Erythroblast (primary cell): Measurements from ENCODE around the gene SNRPD3.
A peak's percentile ranks its signal among the peaks of the same experiment; 100 is the strongest.
"Not testable (repeated sequence)": the region's sequence is repeated elsewhere in the genome, so short reads cannot be mapped to it uniquely, and the experiment has no call there.

ENCODE experiments used
- DNase-seq, 2 experiments: peaks; one replicate each; lab custom pipeline; 2025; lab: John Stamatoyannopoulos, UW
- GATA1 ChIP-seq: IDR thresholded peaks from 2 replicates; pipeline ENCODE4 v1.6.1; 2011; ENCODE audit warnings: low read depth, mild to moderate bottlenecking, control low read depth, low read length, moderate library complexity
- POLR2A ChIP-seq: IDR thresholded peaks from 2 replicates; pipeline ENCODE4 v1.6.1; 2011; ENCODE audit warnings: mild to moderate bottlenecking, low read length

SNRPD3 gene

DNA sequence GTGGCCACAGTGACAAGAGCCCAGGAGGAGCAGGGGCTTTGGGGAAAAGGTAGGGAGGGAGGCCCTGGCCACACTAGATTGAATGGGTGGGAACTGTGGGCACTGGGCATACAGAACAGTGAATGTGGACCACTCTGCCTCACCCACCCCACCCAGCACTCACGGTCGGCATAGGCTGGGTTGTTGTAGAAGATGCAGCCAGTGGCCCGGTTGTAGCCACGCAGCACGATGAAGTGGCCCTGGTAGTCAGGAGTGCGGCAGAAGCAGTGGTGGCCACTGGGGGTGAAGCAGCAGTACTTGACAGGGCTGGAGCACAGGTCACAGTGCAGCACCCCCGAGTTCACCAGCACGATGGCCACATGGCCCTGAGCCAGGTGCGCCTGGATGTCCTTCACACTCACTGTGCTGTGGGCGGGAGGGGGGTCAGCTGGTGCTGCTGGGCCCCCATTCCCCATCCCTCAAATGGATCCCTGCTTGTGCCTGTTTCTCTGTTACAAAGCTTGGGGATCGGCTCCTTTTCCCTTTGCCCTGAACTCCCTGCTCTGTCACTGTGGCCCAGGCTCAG lies 12.0 kb upstream of the SNRPD3 start:
- TF ChIP-seq GATA1 (no peak), POLR2A (no peak)

DNA sequence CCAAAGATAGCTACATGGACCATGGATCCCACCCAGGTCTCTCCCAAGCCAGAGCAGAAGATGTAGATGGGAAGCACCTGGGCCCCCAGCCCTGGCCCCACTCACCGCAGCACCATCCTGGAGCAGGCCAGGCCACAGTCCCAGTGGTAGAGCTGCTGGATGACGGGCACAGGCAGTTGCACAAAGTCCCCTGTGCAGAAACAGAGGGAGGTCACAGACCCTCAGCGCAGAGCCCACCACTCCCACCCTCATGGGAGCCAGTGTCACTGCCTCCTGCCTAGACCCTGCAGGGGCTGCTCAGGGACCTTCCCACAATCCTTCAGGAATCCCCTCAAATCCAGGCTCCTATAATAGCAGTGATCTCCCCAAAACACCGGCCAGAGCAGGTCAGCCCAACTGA lies 7.0 kb upstream of the SNRPD3 start:
- no peak for DNase-seq
- no peak for TF ChIP-seq GATA1
- peak; percentile 6 for TF ChIP-seq POLR2A

More for the DNA sequence above, 12.0 kb upstream of the SNRPD3 start:
- no peak for DNase-seq

DNA sequence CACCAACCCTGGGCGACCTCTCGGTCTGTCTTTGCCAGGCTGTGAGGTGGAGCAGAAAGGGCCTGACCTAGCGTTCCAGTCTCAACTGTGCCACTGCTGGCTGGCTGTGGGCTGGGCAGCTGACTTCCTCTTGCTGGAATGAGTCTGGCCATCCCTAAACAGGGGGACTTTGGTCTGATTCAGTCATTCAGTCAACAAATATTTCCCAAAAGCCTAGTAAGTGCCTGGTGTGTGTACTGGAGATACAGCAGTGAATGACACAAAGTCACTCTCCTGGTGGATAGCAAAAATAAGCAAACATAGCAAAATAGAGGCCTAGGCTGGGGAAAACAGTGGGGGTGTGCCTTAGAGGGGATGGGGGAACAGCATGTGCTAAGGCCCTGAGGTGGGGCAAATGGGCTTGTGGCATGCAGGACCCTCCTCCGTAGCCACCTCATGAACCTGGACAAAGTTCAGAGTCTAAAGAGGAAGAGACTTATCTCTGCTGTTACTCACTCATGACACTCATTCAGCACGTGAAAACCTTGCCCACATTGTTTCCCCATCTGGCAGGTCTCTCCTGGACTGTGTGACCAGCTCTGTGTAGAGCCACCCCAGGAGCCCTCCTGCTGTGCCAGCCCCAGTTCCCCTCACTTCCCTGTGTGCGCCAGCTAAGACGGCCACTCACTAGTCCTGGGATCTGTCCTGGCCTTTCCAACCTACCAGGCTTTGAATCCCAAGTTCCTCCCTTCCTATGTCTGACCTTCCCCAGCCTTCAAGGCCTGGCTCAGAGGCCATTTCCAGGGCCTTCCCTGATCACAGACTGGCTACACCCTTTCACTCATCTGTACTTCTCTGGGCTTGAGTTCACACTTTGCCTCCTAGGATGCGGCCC lies 5.5 kb upstream of the SNRPD3 start:
- DNase-seq = no peak
- no peak for TF ChIP-seq GATA1

DNA sequence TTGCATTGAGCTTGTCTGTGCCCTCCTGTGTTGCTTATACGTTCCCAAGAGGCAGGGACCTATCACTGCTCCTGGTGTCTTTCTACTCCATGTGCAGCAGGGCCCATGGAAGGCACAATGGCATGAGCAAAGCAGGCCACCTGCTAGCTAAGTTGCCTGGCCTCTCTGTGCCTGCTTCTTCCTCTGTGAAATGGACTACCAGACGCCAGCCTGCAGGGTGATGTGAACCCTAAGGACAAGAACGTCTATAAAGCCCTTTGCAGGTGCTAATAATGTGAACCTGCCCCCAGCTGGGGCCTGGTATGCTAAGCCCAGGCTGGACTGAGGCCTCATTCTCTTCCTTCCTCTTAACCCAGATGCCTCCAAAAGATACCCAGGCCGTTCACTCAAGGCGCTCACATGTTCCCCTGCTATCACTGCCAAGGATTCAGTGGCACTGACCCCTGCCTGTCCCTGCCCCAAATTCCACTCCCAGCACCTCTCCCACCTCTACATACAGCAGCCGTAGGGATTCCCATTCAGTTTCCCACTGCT lies 4.8 kb upstream of the SNRPD3 start:
- TF ChIP-seq POLR2A (no peak), GATA1 (no peak)

DNA sequence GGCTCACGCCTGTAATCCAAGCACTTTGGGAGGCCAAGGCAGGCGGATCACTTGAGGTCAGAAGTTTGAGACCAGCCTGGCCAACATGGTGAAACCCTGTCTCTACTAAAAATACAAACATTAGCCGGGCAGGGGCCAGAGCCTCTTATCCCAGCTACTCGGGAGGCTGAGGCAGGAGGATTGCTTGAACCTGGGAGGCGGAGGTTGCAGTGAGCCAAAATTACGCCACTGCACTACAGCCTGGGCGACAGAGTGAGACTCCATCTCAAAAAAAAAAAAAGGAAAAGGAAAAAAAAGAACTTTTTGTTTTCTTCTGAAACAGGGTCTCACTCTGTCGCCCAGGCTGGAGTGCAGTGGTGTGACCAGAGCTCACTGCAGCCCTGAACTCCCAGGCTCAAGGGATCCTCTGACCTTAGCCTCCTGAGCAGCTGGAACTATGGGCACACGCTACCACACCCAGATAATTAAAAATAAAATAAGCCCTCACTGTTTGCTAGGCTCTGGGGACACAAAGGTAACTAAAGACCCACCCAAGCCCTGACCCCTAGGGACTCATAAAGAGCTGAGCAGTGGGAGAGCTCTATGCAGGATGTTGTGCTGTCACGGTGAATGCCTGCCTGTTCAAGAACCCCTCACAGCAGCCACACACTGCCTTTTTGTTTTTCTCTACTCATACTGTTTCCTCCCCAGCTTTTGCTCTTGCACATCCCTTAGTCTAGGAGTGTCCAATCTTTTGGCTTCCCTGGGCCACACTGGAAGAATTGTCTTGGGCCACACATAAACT lies 3.1 kb upstream of the SNRPD3 start:
- DNase-seq = not testable (repeated sequence)

More for the DNA sequence above, 4.8 kb upstream of the SNRPD3 start:
- peak; percentile 31 to 50 for DNase-seq

DNA sequence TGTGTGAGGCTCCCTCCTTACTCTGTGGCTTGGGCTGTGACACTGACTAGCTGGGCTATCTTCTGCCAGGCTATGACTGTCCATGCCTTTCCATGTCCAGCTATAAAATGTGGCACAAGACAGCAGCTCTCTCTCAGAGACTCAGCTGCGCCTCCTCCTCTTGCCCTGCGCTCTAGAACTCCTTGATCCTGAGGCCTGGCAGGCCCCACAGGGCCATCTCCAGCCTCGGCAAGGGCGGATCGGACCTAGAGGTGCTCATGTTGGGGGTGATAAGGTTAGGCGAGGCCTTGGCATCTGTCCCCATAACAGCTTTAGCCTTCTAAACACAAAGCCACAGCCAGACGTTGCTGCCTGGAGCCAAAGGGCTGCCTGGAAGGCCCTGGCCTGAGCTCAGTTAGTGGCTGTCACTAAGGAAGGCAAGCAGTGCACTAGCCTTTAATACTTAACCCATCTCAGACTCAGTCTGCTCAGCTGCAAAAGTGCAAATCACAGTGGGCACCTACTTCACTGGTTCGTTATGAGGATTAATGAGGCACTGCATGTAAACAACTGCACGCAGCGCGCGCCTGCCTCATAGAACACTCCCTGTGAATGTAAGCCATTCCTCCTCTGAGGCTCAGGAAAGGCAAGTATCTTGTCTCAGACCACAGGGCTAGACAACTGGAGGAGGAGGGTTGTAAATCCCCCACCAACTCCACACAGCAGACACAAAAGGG lies 2.0 kb upstream of the SNRPD3 start:
- peak; percentile 90 to 96 for DNase-seq
- TF ChIP-seq POLR2A (peak; percentile 94), GATA1 (no peak)

DNA sequence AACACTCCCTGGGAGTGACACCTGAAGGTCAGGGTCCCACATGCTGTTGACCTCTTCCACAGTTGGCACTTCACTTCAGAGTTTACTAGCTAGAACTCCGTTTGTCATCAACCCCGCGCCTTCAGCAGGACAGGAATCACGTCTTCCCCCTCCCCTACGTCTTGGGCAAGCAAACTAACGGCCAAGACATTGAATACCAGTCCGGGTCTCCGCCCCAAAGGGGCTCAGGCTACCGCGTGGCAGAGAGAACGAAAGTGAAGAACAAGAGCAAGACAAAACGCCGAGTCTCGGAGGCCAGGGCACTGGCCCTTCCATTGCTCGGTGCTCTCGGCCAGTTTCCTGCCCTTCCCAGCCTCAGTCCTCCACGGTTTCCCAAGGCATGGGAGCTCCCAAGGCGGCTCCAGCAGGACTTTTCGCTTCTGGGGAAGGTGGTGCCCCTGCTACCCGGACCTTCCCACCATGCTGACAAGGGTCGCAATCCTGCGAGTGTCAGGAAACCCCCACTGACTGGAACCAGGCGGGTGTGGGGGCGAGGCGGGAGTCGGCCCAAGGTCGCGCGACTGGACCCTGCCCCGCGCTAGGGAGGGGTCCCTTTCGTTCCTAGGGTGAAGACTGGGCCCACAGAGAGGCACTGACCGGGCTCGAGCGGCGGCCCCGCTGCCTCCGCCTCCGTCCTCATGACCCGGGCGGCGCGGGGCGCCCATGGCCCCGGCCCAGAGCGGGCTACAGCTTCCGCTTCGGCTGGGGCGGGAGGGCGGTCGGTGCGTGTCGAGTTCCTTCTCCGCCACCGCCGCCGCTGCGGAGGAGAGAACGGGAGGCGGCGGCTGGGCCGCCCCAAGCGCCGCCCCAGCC lies 1.3 kb upstream of the SNRPD3 start, which contains the start of gene GUCD1:
Gene GUCD1, minus strand, starts transcription at position 826 of the 852 bp plus-strand sequence. Its CDS starts 147 bp downstream, at position 679.
- DNase-seq = peak; percentile 63 to 70

DNA sequence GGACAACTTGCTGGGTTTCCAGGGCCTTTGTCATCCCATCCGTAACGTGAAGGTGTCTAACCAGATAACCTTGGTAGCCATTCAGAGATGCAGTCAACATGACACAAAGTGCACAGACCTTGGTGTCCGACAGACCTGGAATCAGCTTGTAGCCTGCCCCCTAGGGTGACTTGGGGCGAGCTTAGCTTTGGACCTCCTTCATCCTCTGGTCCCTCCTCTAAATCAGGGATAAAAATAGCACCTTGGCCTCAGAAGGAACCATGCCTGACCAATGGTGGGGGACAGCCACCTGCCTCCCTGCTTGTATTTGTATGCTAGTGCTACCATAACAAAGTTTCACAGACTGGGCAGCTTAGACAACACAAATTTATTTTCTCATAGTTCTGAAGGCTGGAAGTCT lies 3.7 kb downstream of the SNRPD3 start:
- TF ChIP-seq POLR2A (no peak), GATA1 (no peak)
- DNase-seq = no peak

More for the DNA sequence above, 1.3 kb upstream of the SNRPD3 start, which contains the start of gene GUCD1:
- TF ChIP-seq GATA1 (no peak), POLR2A (peak; percentile 67)

DNA sequence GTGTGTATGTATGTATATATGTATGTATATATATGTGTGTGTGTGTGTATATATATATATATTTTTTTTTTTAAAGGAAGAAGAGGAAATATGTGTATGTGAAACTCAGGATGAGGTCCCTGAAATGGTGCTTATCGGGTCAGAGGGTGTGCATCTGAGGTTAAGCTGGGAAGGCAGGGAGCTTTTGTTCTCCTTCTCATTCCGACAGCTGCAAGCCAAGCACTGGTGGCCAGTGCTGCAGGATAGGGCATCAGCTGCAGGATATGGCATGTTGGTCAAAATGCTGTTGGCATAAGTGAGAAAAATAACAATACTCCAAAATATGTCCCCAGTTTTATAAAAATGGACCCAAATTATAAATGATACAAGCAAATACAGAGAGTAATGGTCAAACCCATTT lies 7.4 kb downstream of the SNRPD3 start:
- DNase-seq = no peak
- TF ChIP-seq POLR2A = no peak
- no peak for TF ChIP-seq GATA1

DNA sequence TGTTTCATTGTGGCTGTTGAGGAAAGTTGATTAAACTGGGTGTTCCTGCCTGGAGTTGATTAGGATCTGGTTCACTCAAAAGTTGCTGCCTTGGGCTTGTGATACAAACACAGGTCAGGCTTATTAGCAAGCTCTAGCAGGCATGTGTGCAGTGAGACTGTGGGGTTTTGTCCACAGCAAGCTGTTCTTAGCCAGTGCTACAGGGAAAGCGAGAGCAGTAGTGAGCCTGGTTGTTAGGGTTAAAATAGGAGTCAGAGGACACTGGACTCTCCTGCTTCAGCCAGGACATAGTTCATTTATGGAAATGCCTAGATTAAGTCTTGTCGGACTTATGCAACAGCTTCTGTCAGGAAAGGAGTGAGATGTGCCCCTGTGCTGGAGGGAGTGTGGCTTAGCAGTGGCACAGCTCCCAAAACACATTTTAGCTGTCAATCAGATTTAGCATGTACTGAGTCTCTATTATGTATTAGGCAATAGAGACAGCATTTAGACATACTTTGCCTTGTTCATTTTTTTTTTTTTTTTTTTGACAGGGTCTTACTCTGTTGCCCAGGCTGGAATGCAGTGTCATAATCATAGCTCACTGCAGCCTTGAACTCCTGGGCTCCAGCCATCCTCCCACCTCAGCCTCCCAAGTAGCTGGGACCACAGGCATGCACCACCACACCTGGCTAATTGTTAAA lies 8.7 kb downstream of the SNRPD3 start:
- peak; percentile 23 to 43 for DNase-seq
- TF ChIP-seq POLR2A (no peak), GATA1 (no peak)

DNA sequence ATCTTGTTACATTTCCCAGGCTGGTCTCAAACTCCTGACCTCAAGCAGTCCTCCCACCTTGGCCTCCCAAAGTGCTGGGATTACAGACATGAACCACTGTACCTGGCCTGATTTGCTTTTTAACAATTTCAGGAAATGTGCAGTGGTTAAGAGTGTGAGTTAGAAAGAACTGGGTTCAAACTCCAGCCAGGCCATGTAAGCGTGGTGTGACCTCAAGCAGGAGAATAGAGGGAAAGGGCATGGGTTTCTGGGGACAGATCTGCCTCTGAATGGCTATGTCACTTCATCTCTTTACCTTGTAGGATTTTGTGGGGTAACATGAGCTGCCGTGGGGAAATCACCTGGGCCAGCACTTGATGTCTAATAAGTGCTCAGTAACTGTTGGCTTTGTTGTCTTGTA lies 9.3 kb downstream of the SNRPD3 start:
- no peak for DNase-seq
- TF ChIP-seq POLR2A = no peak
- no peak for TF ChIP-seq GATA1

DNA sequence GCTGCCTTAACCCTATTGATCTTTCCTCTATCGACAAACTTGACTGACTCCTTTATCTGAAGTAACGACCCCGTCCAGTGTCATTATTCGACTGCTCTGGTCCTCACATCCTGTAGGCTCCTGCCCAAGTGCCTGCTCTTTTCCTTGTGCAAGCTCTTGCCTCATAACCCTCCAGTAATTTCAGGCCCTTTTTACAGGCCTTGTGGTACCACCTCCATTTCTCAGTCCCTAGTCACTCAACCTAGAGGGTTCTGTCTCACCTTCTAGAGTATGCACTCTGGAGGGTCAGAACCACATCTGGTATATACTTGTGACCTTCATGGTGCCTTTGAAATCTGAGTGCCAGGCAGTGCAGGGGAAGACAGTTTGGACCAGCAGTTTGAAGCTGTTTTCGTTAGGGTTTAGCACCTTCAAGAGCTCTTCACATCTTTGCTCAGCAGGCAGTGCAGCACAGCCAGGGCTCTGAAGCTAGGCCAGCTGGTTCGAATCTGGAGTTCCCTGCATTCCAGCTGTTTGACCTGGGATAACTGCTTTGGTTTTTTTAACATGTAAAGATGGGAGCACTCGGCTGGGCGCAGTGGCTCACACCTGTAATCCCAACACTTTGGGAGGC lies 11.2 kb downstream of the SNRPD3 start:
- TF ChIP-seq GATA1 = no peak
- no peak for TF ChIP-seq POLR2A
- no peak for DNase-seq
